HEK293 (cell line): ENCODE results near the gene SLITRK3.

Experiments
- REPIN1 ChIP-seq: fragments of 450-650 bp; formaldehyde crosslinking; IDR thresholded peaks from 2 replicates; pipeline ENCODE4 v1.5.1; 2017; ENCODE audit warnings: missing biosample characterization, missing genetic modification characterization, low read depth
- REST ChIP-seq: fragments of 450-650 bp; formaldehyde crosslinking; IDR thresholded peaks from 2 replicates; pipeline ENCODE4 v1.5.1; 2016; ENCODE audit warnings: missing biosample characterization, missing genetic modification characterization
- YY1 ChIP-seq: fragments of 450-650 bp; formaldehyde crosslinking; IDR thresholded peaks from 2 replicates; pipeline ENCODE4 v1.5.1; 2018; ENCODE audit warnings: missing biosample characterization, missing genetic modification characterization
- ZNF18 ChIP-seq: fragments of 450-650 bp; formaldehyde crosslinking; IDR thresholded peaks from 2 replicates; pipeline ENCODE4 v1.5.1; 2016; ENCODE audit warnings: missing biosample characterization, missing genetic modification characterization
- ZNF266 ChIP-seq: fragments of 450-650 bp; formaldehyde crosslinking; IDR thresholded peaks from 2 replicates; pipeline ENCODE4 v1.5.1; 2016; ENCODE audit warnings: missing biosample characterization, missing genetic modification characterization, low read depth
- ZNF596 ChIP-seq: fragments of 450-650 bp; IDR thresholded peaks from 2 replicates; pipeline ENCODE4 v1.5.0; 2018; ENCODE audit warnings: missing biosample characterization, mild to moderate bottlenecking, missing genetic modification characterization, moderate library complexity
- TF ChIP-seq, protein P1 (sequence below): fragments of 450-650 bp; formaldehyde crosslinking; IDR thresholded peaks from 2 replicates; pipeline ENCODE4 v1.5.1; 2016; ENCODE audit warnings: missing biosample characterization, missing genetic modification characterization
- TF ChIP-seq, protein P2 (sequence below): fragments of 450-650 bp; formaldehyde crosslinking; IDR thresholded peaks from 2 replicates; pipeline ENCODE4 v1.5.1; 2017; ENCODE audit warnings: missing biosample characterization, missing genetic modification characterization
- TF ChIP-seq, protein P3 (sequence below): fragments of 450-650 bp; formaldehyde crosslinking; conservative IDR thresholded peaks from 2 replicates; pipeline ENCODE4 v1.5.1; 2016; ENCODE audit warnings: low read depth, missing biosample characterization, missing genetic modification characterization
- TF ChIP-seq, protein P4 (sequence below): fragments of 450-650 bp; formaldehyde crosslinking; IDR thresholded peaks from 2 replicates; pipeline ENCODE4 v1.5.1; 2016; ENCODE audit warnings: missing biosample characterization, missing genetic modification characterization

GRCh38 chr3:165194511-165195240 lies 1.5 kb downstream of the SLITRK3 start:
- TF ChIP-seq, protein P1, sequence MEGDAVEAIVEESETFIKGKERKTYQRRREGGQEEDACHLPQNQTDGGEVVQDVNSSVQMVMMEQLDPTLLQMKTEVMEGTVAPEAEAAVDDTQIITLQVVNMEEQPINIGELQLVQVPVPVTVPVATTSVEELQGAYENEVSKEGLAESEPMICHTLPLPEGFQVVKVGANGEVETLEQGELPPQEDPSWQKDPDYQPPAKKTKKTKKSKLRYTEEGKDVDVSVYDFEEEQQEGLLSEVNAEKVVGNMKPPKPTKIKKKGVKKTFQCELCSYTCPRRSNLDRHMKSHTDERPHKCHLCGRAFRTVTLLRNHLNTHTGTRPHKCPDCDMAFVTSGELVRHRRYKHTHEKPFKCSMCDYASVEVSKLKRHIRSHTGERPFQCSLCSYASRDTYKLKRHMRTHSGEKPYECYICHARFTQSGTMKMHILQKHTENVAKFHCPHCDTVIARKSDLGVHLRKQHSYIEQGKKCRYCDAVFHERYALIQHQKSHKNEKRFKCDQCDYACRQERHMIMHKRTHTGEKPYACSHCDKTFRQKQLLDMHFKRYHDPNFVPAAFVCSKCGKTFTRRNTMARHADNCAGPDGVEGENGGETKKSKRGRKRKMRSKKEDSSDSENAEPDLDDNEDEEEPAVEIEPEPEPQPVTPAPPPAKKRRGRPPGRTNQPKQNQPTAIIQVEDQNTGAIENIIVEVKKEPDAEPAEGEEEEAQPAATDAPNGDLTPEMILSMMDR: no peak
- TF ChIP-seq YY1: no peak
- TF ChIP-seq REPIN1 (tag by site-specific recombination): no peak
- TF ChIP-seq REST (tag by site-specific recombination): no peak
- no peak for TF ChIP-seq ZNF266 (tag by site-specific recombination)
- TF ChIP-seq ZNF18 (tag by site-specific recombination): no peak
- TF ChIP-seq, protein P2, sequence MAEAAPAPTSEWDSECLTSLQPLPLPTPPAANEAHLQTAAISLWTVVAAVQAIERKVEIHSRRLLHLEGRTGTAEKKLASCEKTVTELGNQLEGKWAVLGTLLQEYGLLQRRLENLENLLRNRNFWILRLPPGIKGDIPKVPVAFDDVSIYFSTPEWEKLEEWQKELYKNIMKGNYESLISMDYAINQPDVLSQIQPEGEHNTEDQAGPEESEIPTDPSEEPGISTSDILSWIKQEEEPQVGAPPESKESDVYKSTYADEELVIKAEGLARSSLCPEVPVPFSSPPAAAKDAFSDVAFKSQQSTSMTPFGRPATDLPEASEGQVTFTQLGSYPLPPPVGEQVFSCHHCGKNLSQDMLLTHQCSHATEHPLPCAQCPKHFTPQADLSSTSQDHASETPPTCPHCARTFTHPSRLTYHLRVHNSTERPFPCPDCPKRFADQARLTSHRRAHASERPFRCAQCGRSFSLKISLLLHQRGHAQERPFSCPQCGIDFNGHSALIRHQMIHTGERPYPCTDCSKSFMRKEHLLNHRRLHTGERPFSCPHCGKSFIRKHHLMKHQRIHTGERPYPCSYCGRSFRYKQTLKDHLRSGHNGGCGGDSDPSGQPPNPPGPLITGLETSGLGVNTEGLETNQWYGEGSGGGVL: no peak
- TF ChIP-seq, protein P3, sequence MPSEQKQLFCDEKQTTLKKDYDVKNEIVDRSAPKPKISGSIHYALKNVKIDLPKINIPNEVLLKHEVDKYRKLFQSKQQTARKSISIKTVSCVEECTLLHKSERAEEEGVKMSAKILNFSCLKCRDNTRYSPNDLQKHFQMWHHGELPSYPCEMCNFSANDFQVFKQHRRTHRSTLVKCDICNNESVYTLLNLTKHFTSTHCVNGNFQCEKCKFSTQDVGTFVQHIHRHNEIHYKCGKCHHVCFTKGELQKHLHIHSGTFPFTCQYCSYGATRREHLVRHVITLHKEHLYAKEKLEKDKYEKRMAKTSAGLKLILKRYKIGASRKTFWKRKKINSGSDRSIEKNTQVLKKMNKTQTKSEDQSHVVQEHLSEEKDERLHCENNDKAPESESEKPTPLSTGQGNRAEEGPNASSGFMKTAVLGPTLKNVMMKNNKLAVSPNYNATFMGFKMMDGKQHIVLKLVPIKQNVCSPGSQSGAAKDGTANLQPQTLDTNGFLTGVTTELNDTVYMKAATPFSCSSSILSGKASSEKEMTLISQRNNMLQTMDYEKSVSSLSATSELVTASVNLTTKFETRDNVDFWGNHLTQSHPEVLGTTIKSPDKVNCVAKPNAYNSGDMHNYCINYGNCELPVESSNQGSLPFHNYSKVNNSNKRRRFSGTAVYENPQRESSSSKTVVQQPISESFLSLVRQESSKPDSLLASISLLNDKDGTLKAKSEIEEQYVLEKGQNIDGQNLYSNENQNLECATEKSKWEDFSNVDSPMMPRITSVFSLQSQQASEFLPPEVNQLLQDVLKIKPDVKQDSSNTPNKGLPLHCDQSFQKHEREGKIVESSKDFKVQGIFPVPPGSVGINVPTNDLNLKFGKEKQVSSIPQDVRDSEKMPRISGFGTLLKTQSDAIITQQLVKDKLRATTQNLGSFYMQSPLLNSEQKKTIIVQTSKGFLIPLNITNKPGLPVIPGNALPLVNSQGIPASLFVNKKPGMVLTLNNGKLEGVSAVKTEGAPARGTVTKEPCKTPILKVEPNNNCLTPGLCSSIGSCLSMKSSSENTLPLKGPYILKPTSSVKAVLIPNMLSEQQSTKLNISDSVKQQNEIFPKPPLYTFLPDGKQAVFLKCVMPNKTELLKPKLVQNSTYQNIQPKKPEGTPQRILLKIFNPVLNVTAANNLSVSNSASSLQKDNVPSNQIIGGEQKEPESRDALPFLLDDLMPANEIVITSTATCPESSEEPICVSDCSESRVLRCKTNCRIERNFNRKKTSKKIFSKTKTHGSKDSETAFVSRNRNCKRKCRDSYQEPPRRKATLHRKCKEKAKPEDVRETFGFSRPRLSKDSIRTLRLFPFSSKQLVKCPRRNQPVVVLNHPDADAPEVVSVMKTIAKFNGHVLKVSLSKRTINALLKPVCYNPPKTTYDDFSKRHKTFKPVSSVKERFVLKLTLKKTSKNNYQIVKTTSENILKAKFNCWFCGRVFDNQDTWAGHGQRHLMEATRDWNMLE: no peak
- TF ChIP-seq, protein P4, sequence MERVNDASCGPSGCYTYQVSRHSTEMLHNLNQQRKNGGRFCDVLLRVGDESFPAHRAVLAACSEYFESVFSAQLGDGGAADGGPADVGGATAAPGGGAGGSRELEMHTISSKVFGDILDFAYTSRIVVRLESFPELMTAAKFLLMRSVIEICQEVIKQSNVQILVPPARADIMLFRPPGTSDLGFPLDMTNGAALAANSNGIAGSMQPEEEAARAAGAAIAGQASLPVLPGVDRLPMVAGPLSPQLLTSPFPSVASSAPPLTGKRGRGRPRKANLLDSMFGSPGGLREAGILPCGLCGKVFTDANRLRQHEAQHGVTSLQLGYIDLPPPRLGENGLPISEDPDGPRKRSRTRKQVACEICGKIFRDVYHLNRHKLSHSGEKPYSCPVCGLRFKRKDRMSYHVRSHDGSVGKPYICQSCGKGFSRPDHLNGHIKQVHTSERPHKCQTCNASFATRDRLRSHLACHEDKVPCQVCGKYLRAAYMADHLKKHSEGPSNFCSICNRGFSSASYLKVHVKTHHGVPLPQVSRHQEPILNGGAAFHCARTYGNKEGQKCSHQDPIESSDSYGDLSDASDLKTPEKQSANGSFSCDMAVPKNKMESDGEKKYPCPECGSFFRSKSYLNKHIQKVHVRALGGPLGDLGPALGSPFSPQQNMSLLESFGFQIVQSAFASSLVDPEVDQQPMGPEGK: no peak
- no peak for TF ChIP-seq ZNF596
